Measurements from ENCODE around the gene PAN2. TPM values are rescaled to one million over a fixed set of nuclear protein-coding genes. Genes with fewer than 3 reads are reported as not detected.

PAN2 gene
- total RNA-seq, 4 donors from 2014 or later, result 27.2 to 141 (median 39.7) TPM

GRCh38 chr12:56361487-56362129, 27.8 kb upstream of the PAN2 start:
- peaks cover 29% of the 10 kb centered on the region for H3K4me1 ChIP-seq
- DNase-seq (ENCODE audit: low spot score in 2 of 2), result no peak
- no peaks in the 10 kb centered on the region for H3K27me3 ChIP-seq
- H3K4me3 ChIP-seq, result no peak overlapping the region
- no peak overlapping the region for H3K27ac ChIP-seq
- peaks cover 2% of the 10 kb centered on the region for H3K36me3 ChIP-seq
- H3K9me3 ChIP-seq, result no peaks in the 10 kb centered on the region
- 80% methylated on average over 3 of the region's 8 CpGs for WGBS
- TF ChIP-seq CTCF (IDR thresholded peaks at IDR 0.05) (no peak), EP300 (IDR thresholded peaks at IDR 0.05) (no peak), POLR2AphosphoS5 (IDR thresholded peaks at IDR 0.05) (no peak), POLR2A (IDR thresholded peaks at IDR 0.05) (no peak)

- Histone ChIP-seq H3K36me3 (peaks cover 17% of the 10 kb centered on the region), H3K27me3 (no peaks in the 10 kb centered on the region), H3K4me3 (peak within 1 kb of the TSS; percentile 63), H3K4me1 (peaks cover 29% of the 10 kb centered on the region), H3K27ac (peak within 1 kb of the TSS; percentile 92), H3K9me3 (no peaks in the 10 kb centered on the region)
- TF ChIP-seq EP300 (IDR thresholded peaks at IDR 0.05) (no peak), POLR2AphosphoS5 (IDR thresholded peaks at IDR 0.05) (peak in 1 of 3 donors; percentile 84), POLR2A (IDR thresholded peaks at IDR 0.05) (peak in 1 of 2 donors; percentile 80), CTCF (IDR thresholded peaks at IDR 0.05) (no peak)
- peak; percentile 100 for DNase-seq (ENCODE audit: low spot score in 2 of 2)
- under 1% methylated on average over 39 of the region's 54 CpGs for WGBS
Observed at GRCh38 chr12:56359851-56360767, 26.3 kb upstream of the PAN2 start, which contains the start of gene STAT2. Gene STAT2, minus strand, starts transcription at chr12:56360107. Its CDS starts 3,536 bp downstream, at chr12:56356571.

GRCh38 chr12:56358836-56359532, 25.2 kb upstream of the PAN2 start:
- Histone ChIP-seq H3K9me3 (no peaks in the 10 kb centered on the region), H3K4me1 (peaks cover 29% of the 10 kb centered on the region), H3K36me3 (peaks cover 28% of the 10 kb centered on the region), H3K27ac (peak overlapping the region; percentile 92), H3K4me3 (peak overlapping the region; percentile 63), H3K27me3 (no peaks in the 10 kb centered on the region)
- no peak for DNase-seq (ENCODE audit: low spot score in 2 of 2)
- TF ChIP-seq POLR2A (IDR thresholded peaks at IDR 0.05) (no peak), CTCF (IDR thresholded peaks at IDR 0.05) (no peak), POLR2AphosphoS5 (IDR thresholded peaks at IDR 0.05) (no peak), EP300 (IDR thresholded peaks at IDR 0.05) (no peak)
- 8% methylated on average over 1 of the region's 1 CpG for WGBS

GRCh38 chr12:56351325-56351724, 17.5 kb upstream of the PAN2 start:
- Histone ChIP-seq H3K9me3 (no peaks in the 10 kb centered on the region), H3K4me1 (no peaks in the 10 kb centered on the region), H3K4me3 (no peak overlapping the region), H3K36me3 (peaks cover 100% of the 10 kb centered on the region), H3K27ac (no peak overlapping the region), H3K27me3 (no peaks in the 10 kb centered on the region)
- DNase-seq (ENCODE audit: low spot score in 2 of 2), result no peak
- TF ChIP-seq CTCF (IDR thresholded peaks at IDR 0.05) (no peak), POLR2A (IDR thresholded peaks at IDR 0.05) (no peak), EP300 (IDR thresholded peaks at IDR 0.05) (no peak), POLR2AphosphoS5 (IDR thresholded peaks at IDR 0.05) (no peak)
- 100% methylated on average over 2 of the region's 2 CpGs for WGBS
